HEK293T (cell line): ENCODE measurements around the gene MTHFD2.

ENCODE experiments used
- FOXM1 ChIP-seq: fragments of 450-650 bp; IDR thresholded peaks from 2 replicates; pipeline ENCODE4 v1.6.1; 2017; ENCODE audit warnings: mild to moderate bottlenecking, borderline replicate concordance
- TF ChIP-seq, protein P1 (sequence below): fragments of 450-650 bp; IDR thresholded peaks from 2 replicates; pipeline ENCODE4 v1.6.1; 2016

DNA sequence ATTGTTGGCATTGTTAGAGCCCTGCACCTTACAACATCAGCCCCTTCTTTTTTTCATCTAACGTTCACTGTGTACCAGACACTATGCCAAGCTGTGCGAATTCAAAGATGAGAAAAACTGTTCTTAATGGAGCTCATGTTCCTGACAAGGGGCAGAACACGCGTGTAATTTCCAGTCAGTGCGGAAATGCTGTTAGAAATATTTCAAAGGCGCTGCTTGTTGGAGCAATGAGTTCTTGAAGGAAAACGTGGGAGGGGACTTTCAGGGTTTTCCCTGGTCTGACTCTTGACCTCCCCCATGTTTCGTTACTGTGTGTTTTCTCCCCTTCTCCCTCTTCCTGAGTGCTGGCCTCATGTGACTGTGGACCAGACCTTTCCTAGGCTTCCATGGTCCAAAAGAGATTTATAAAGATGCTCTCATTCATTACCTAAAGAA is 1.5 kb downstream of the MTHFD2 start:
- TF ChIP-seq FOXM1, result no peak
- TF ChIP-seq, protein P1, sequence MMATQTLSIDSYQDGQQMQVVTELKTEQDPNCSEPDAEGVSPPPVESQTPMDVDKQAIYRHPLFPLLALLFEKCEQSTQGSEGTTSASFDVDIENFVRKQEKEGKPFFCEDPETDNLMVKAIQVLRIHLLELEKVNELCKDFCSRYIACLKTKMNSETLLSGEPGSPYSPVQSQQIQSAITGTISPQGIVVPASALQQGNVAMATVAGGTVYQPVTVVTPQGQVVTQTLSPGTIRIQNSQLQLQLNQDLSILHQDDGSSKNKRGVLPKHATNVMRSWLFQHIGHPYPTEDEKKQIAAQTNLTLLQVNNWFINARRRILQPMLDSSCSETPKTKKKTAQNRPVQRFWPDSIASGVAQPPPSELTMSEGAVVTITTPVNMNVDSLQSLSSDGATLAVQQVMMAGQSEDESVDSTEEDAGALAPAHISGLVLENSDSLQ, result no peak
